H9 (cell line): ENCODE measurements around the gene SLC25A26. TPM values are rescaled to one million over a fixed set of nuclear protein-coding genes. Genes with fewer than 3 reads are reported as not detected.

ENCODE experiments used
- DNase-seq: peaks from one replicate; pipeline ENCODE4 v3.0.0-alpha.2; 2017
- H2AFZ ChIP-seq: one replicate; pipeline ENCODE4 v1.6.1; 2013; ENCODE audit warnings: mild to moderate bottlenecking, low read length, control low read depth, moderate library complexity
- H2AK5ac ChIP-seq: 2 replicates; pipeline ENCODE4 v1.6.1; 2013; ENCODE audit warnings: low read length, control low read depth, mixed read lengths; ENCODE audit not compliant: insufficient read length
- H2BK120ac ChIP-seq: one replicate; pipeline ENCODE4 v1.6.1; 2013; ENCODE audit warnings: low read depth, mild to moderate bottlenecking, low read length, control low read depth, inconsistent platforms; ENCODE audit not compliant: poor library complexity, severe bottlenecking
- H2BK12ac ChIP-seq: 2 replicates; pipeline ENCODE4 v1.6.1; 2013; ENCODE audit warnings: low read length, control low read depth, mixed read lengths, low read depth; ENCODE audit not compliant: insufficient read length
- H2BK15ac ChIP-seq: 2 replicates; pipeline ENCODE4 v1.6.1; 2013; ENCODE audit warnings: low read depth, low read length, control low read depth
- H2BK20ac ChIP-seq: one replicate; pipeline ENCODE4 v1.6.1; 2013; ENCODE audit warnings: low read depth, mild to moderate bottlenecking, low read length, control low read depth, inconsistent platforms; ENCODE audit not compliant: poor library complexity, severe bottlenecking
- H2BK5ac ChIP-seq: 2 replicates; pipeline ENCODE4 v1.6.1; 2013; ENCODE audit warnings: low read length, control low read depth, mixed read lengths; ENCODE audit not compliant: insufficient read length
- H3K14ac ChIP-seq: 2 replicates; pipeline ENCODE4 v1.6.1; 2013; ENCODE audit warnings: low read length, control low read depth; ENCODE audit not compliant: insufficient read depth
- H3K18ac ChIP-seq: 2 replicates; pipeline ENCODE4 v1.6.1; 2013; ENCODE audit warnings: low read depth, mild to moderate bottlenecking, mixed read lengths, low read length, control low read depth; ENCODE audit not compliant: insufficient read length
- H3K23ac ChIP-seq: 2 replicates; pipeline ENCODE4 v1.6.1; 2013; ENCODE audit warnings: low read length, control low read depth, mixed read lengths, low read depth; ENCODE audit not compliant: insufficient read length
- H3K23me2 ChIP-seq: 2 replicates; pipeline ENCODE4 v1.6.1; 2013; ENCODE audit warnings: low read depth, mild to moderate bottlenecking, mixed read lengths, low read length, control low read depth; ENCODE audit not compliant: insufficient read length, poor library complexity, severe bottlenecking
- H3K27ac ChIP-seq: 2 replicates; pipeline ENCODE4 v1.5.1; 2013; ENCODE audit warnings: low read length, control low read depth, mixed read lengths, low read depth; ENCODE audit not compliant: insufficient read length
- H3K27me3 ChIP-seq: 2 replicates; pipeline ENCODE4 v1.6.1; 2013; ENCODE audit warnings: low read length, control low read depth, inconsistent platforms; ENCODE audit not compliant: insufficient read depth
- H3K4ac ChIP-seq: 2 replicates; pipeline ENCODE4 v1.6.1; 2013; ENCODE audit warnings: low read depth, mild to moderate bottlenecking, control low read depth, inconsistent platforms, low read length, moderate library complexity
- H3K4me1 ChIP-seq: 2 replicates; pipeline ENCODE4 v1.6.1; 2013; ENCODE audit warnings: low read length, control low read depth, inconsistent platforms; ENCODE audit not compliant: insufficient read depth
- H3K4me2 ChIP-seq: 2 replicates; pipeline ENCODE4 v1.6.1; 2013; ENCODE audit warnings: low read length, control low read depth, mixed read lengths; ENCODE audit not compliant: insufficient read length, insufficient read depth
- H3K56ac ChIP-seq: 2 replicates; pipeline ENCODE4 v1.6.1; 2013; ENCODE audit warnings: low read depth, mild to moderate bottlenecking, mixed read lengths, low read length, control low read depth; ENCODE audit not compliant: insufficient read length
- H3K79me1 ChIP-seq: 2 replicates; pipeline ENCODE4 v1.6.1; 2013; ENCODE audit warnings: low read depth, mild to moderate bottlenecking, moderate library complexity, low read length, control low read depth, inconsistent platforms; ENCODE audit not compliant: insufficient read depth, poor library complexity, severe bottlenecking
- H3K79me2 ChIP-seq: 2 replicates; pipeline ENCODE4 v1.6.1; 2013; ENCODE audit warnings: low read length, control low read depth, inconsistent platforms; ENCODE audit not compliant: insufficient read depth
- H3K9ac ChIP-seq: 2 replicates; pipeline ENCODE4 v1.6.1; 2013; ENCODE audit warnings: low read length, control low read depth, mixed read lengths; ENCODE audit not compliant: insufficient read length; ENCODE audit errors: extremely low read depth
- H3K9me3 ChIP-seq: one replicate; pipeline ENCODE4 v1.6.1; 2013; ENCODE audit warnings: low read depth, low read length, inconsistent platforms; ENCODE audit not compliant: control insufficient read depth
- H3T11ph ChIP-seq: one replicate; pipeline ENCODE4 v1.6.1; 2013; ENCODE audit warnings: mild to moderate bottlenecking, low read length, control low read depth, inconsistent platforms
- H4K20me1 ChIP-seq: one replicate; pipeline ENCODE4 v1.6.1; 2013; ENCODE audit not compliant: control insufficient read depth, insufficient read length, insufficient read depth
- H4K5ac ChIP-seq: 2 replicates; pipeline ENCODE4 v1.6.1; 2013; ENCODE audit warnings: low read depth, mild to moderate bottlenecking, mixed read lengths, low read length, control low read depth; ENCODE audit not compliant: insufficient read length
- H4K8ac ChIP-seq: replicated peaks from 2 replicates; pipeline ENCODE4 v1.6.1; 2013; ENCODE audit warnings: low read length, control low read depth, mixed read lengths, low read depth; ENCODE audit not compliant: insufficient read length
- H4K91ac ChIP-seq: 2 replicates; pipeline ENCODE4 v1.6.1; 2013; ENCODE audit warnings: low read depth, mild to moderate bottlenecking, moderate library complexity, mixed read lengths, low read length, control low read depth; ENCODE audit not compliant: insufficient read length
- H3K27ac Mint-ChIP-seq, 3 experiments: 2 replicates in 2 of 3; 3 replicates in 1 of 3; pipeline ENCODE4 v1.8.0; 2020 to 2021; ENCODE audit warnings: mixed read lengths in 3 of 3, mild to moderate bottlenecking in 1 of 3, moderate library complexity in 1 of 3
- H3K27me3 Mint-ChIP-seq: 2 replicates; pipeline ENCODE4 v1.8.0; 2021; ENCODE audit warnings: low read depth, mild to moderate bottlenecking, moderate library complexity, mixed read lengths
- H3K36me3 Mint-ChIP-seq, 3 experiments: 2 replicates in 2 of 3; 3 replicates in 1 of 3; pipeline ENCODE4 v1.8.0; 2020 to 2021; ENCODE audit warnings: low read depth in 3 of 3, mixed read lengths in 3 of 3; ENCODE audit not compliant: insufficient read depth in 1 of 3
- H3K4me1 Mint-ChIP-seq, 2 experiments: 2 replicates each; pipeline ENCODE4 v1.8.0; 2020; ENCODE audit warnings: mixed read lengths in 2 of 2
- H3K4me3 Mint-ChIP-seq, 2 experiments: 2 replicates in 1 of 2; 3 replicates in 1 of 2; pipeline ENCODE4 v1.8.0; 2020 to 2021; ENCODE audit warnings: mild to moderate bottlenecking in 2 of 2, mixed read lengths in 2 of 2, moderate library complexity in 1 of 2
- H3K9me3 Mint-ChIP-seq, 2 experiments: 2 replicates in 1 of 2; 3 replicates in 1 of 2; pipeline ENCODE4 v1.8.0; 2020; ENCODE audit warnings: mild to moderate bottlenecking in 2 of 2, mixed read lengths in 2 of 2, moderate library complexity in 1 of 2
- WGBS: extraction: QIAGEN DNeasy Blood & Tissue Kit; methylation state at CpG from one replicate; pipeline ENCODE4 v1.1.7; 2013; ENCODE audit warnings: missing lambda C conversion rate, low lambda C conversion rate, mixed read lengths; ENCODE audit not compliant: insufficient read length; ENCODE audit errors: extremely low coverage; 5-methylcytosine and 5-hydroxymethylcytosine counted together
- total RNA-seq: library from RNA; stranded (reverse); gene quantifications from 2 replicates; pipeline ENCODE4 v1.2.1, GENCODE V29; 2021
- TF ChIP-seq, protein P1 (sequence below): fragments of 200-600 bp; sonication (generic); conservative IDR thresholded peaks from 3 replicates; pipeline ENCODE4 v1.8.0; 2021; ENCODE audit warnings: antibody characterized with exemption, mild to moderate bottlenecking

The SLC25A26 gene
- total RNA-seq, 1 experiment from 2014 or later = 30.2 TPM

DNA sequence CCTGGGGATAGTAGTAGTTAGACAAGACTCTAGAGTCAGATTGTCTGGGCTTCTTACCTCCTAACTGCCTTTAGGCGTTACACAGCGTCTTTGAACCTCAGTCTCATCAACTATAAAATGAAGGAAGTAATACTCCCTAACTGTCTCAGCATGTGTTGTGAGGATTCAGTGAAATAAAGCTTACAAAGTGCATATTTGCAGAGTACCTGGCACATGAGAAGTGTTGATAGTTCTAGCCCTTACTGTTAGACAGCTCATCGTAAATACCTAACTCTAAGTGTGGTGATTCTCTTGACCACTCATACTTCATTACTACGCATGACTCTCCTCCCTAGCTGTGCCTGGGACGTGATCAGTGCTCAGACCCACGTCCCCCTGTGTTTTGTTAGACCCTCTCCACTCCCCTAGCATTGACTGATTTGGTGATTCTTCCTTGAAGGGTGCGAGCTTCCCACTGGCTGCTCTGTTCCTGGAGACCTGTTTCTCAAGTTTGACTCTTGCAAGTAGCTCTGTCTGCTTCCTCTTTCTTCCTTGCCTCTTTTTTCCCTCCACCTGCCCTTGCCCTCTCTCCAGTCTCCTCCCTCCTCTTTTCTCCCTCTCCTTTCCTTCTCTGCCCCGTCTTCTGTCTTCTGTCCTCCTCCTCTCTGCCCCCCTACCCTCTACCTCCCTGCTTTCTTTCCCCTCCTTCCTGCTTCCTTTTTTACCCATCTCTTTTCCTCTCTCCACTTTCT is 124.2 kb downstream of the SLC25A26 start:
- Mint-ChIP-seq H3K9me3 (no peaks in the 10 kb centered on the region), H3K4me1 (peaks cover 10 to 12% of the 10 kb centered on the region in 2 experiments), H3K27ac (peak overlapping the region; percentile 70 to 77 (median 74); a peak in 4 of 7 replicates), H3K36me3 (peaks cover 10 to 16% (median 12%) of the 10 kb centered on the region in 3 experiments), H3K27me3 (no peaks in the 10 kb centered on the region), H3K4me3 (no peak overlapping the region)
- no peak overlapping the region for H2BK20ac ChIP-seq
- H3K23ac ChIP-seq = no peak overlapping the region
- H3K23me2 ChIP-seq = no peaks in the 10 kb centered on the region
- H3K9me3 ChIP-seq = no peaks in the 10 kb centered on the region
- no peaks in the 10 kb centered on the region for H3K79me2 ChIP-seq
- no peaks in the 10 kb centered on the region for H3K4me1 ChIP-seq
- no peak overlapping the region for H2BK12ac ChIP-seq
- no peak overlapping the region for H2AFZ ChIP-seq
- no peak overlapping the region for H3K9ac ChIP-seq
- no CpG with 5 or more reads among the region's 8 CpGs for WGBS
- H3K14ac ChIP-seq = no peak overlapping the region
- TF ChIP-seq, protein P1, sequence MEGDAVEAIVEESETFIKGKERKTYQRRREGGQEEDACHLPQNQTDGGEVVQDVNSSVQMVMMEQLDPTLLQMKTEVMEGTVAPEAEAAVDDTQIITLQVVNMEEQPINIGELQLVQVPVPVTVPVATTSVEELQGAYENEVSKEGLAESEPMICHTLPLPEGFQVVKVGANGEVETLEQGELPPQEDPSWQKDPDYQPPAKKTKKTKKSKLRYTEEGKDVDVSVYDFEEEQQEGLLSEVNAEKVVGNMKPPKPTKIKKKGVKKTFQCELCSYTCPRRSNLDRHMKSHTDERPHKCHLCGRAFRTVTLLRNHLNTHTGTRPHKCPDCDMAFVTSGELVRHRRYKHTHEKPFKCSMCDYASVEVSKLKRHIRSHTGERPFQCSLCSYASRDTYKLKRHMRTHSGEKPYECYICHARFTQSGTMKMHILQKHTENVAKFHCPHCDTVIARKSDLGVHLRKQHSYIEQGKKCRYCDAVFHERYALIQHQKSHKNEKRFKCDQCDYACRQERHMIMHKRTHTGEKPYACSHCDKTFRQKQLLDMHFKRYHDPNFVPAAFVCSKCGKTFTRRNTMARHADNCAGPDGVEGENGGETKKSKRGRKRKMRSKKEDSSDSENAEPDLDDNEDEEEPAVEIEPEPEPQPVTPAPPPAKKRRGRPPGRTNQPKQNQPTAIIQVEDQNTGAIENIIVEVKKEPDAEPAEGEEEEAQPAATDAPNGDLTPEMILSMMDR = no peak
- no peak overlapping the region for H4K91ac ChIP-seq
- H3K4ac ChIP-seq = no peak overlapping the region
- no peak overlapping the region for H3K18ac ChIP-seq
- no peak overlapping the region for H3K4me2 ChIP-seq
- no peak overlapping the region for H4K8ac ChIP-seq
- DNase-seq = no peak
- H3T11ph ChIP-seq = no peak overlapping the region
- no peak overlapping the region for H2BK5ac ChIP-seq
- no peaks in the 10 kb centered on the region for H3K79me1 ChIP-seq
- H2BK15ac ChIP-seq = no peak overlapping the region
- H2BK120ac ChIP-seq = no peak overlapping the region
- H4K20me1 ChIP-seq = no peaks in the 10 kb centered on the region
- H2AK5ac ChIP-seq = no peak overlapping the region
- no peak overlapping the region for H4K5ac ChIP-seq
- no peaks in the 10 kb centered on the region for H3K27me3 ChIP-seq
- H3K27ac ChIP-seq = no peak overlapping the region
- no peak overlapping the region for H3K56ac ChIP-seq
